NK-92 treated with Interleukin-12 subunit alpha and Interleukin-12 subunit beta, amount 100 ng/mL, for 24 hours (cell line): ENCODE data around the gene EMID1.
A peak's percentile ranks its signal among the peaks of the same experiment; 100 is the strongest.
"Not testable (repeated sequence)": the region's sequence is repeated elsewhere in the genome, so short reads cannot be mapped to it uniquely, and the experiment has no call there.

Experiments used
- DNase-seq: peaks from one replicate; lab custom pipeline; 2025; lab: John Stamatoyannopoulos, UW

Gene EMID1

GRCh38 chr22:29211066-29211465 lies 5.4 kb downstream of the EMID1 start:
- no peak for DNase-seq

GRCh38 chr22:29211466-29211865 lies 5.8 kb downstream of the EMID1 start:
- DNase-seq, result no peak

- DNase-seq, result no peak
These were observed 7.0 kb downstream of the EMID1 start for GRCh38 chr22:29212743-29213142.

- DNase-seq, result no peak
These were observed 7.8 kb downstream of the EMID1 start for GRCh38 chr22:29213493-29213892.

- no peak for DNase-seq
These were observed 8.5 kb downstream of the EMID1 start for GRCh38 chr22:29214232-29214631.

GRCh38 chr22:29215012-29215860 lies 9.5 kb downstream of the EMID1 start:
- no peak for DNase-seq

- DNase-seq, result no peak
These were observed 10.5 kb downstream of the EMID1 start for GRCh38 chr22:29216011-29216872.

GRCh38 chr22:29216873-29217666 lies 11.4 kb downstream of the EMID1 start:
- DNase-seq, result peak; percentile 29

- DNase-seq, result no peak
These were observed 12.4 kb downstream of the EMID1 start for GRCh38 chr22:29217827-29218757.

GRCh38 chr22:29218758-29219408 lies 13.2 kb downstream of the EMID1 start:
- DNase-seq, result no peak

- DNase-seq, result not testable (repeated sequence)
These were observed 13.7 kb downstream of the EMID1 start for GRCh38 chr22:29219409-29219782.

GRCh38 chr22:29219881-29220670 lies 14.4 kb downstream of the EMID1 start:
- DNase-seq, result no peak

- no peak for DNase-seq
These were observed 18.6 kb downstream of the EMID1 start for GRCh38 chr22:29224121-29224858.

GRCh38 chr22:29224859-29225410 lies 19.2 kb downstream of the EMID1 start:
- DNase-seq, result no peak

GRCh38 chr22:29225422-29226090 lies 19.9 kb downstream of the EMID1 start:
- DNase-seq, result no peak

- no peak for DNase-seq
These were observed 20.8 kb downstream of the EMID1 start for GRCh38 chr22:29226351-29226981.

GRCh38 chr22:29230972-29231875 lies 25.5 kb downstream of the EMID1 start:
- DNase-seq, result no peak
